ENCODE measurements around the gene TRAPPC4.
"Not testable (repeated sequence)": the region's sequence is repeated elsewhere in the genome, so short reads cannot be mapped to it uniquely, and the experiment has no call there.

The TRAPPC4 gene

DNA sequence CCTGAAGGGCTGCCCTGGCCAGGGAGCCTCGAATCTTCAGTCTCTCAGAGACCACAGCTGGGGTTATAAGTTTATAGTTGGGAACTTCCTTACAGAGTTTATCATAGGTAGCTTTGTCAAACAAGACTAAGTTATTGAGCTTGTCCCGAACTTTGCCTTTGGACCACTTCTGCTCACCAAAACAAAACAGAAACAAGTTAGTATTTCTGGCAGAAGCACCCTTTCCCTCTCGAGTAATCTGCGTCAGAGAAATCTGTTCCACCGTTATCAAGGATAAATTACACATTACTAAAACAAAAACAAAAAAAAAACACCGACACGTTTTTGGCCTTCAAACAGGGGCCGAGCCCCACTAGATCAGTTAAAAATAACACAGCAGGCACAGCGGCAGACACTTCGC, 1.2 kb upstream of the TRAPPC4 start:
- not testable (repeated sequence) for H3K27me3 ChIP-seq (ENCODE audit: control insufficient read depth, insufficient read depth, low read length); H3K4me1 ChIP-seq (ENCODE audit: control insufficient read depth, insufficient read depth, low read length)
- Histone ChIP-seq H3K36me3 (ENCODE audit: control insufficient read depth, insufficient read depth, low read length) (peaks cover 23% of the 10 kb centered on the region), H3K4me3 (ENCODE audit: low read length) (peak overlapping the region; percentile 68), H3K27ac (ENCODE audit: low read depth, low read length) (peak overlapping the region; percentile 84), H3K9ac (ENCODE audit: low read length) (peak overlapping the region; percentile 93)

GRCh38 chr11:119019996-119020395, 1.4 kb downstream of the TRAPPC4 start:
- no peaks in the 10 kb centered on the region for H3K27me3 ChIP-seq (ENCODE audit: control insufficient read depth, insufficient read depth, low read length)
- no peak overlapping the region for H3K27ac ChIP-seq (ENCODE audit: low read depth, low read length)
- peaks cover 8% of the 10 kb centered on the region for H3K4me1 ChIP-seq (ENCODE audit: control insufficient read depth, insufficient read depth, low read length)
- peaks cover 26% of the 10 kb centered on the region for H3K36me3 ChIP-seq (ENCODE audit: control insufficient read depth, insufficient read depth, low read length)
- H3K9ac ChIP-seq (ENCODE audit: low read length): no peak overlapping the region
- peak overlapping the region; percentile 17 for H3K4me3 ChIP-seq (ENCODE audit: low read length)

DNA sequence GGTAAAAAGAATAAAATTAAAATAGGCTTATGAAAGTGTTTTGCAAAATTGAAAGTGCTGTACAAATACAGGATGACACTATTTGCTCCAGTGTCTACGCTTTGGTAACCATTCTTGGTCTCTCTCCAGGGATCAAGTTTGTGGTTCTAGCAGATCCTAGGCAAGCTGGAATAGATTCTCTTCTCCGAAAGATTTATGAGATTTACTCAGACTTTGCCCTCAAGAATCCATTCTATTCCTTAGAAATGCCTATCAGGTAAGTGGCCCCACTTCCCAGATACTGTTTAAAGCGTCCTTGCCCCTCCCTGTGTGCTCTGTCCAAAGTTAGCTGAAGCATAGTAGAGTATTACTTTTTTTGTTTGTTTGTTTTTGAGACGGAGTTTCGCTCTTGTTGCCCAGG, 3.1 kb downstream of the TRAPPC4 start:
- H3K27ac ChIP-seq (ENCODE audit: low read depth, low read length): no peak overlapping the region
- peaks cover 8% of the 10 kb centered on the region for H3K4me1 ChIP-seq (ENCODE audit: control insufficient read depth, insufficient read depth, low read length)

GRCh38 chr11:119023741-119024140, 5.2 kb downstream of the TRAPPC4 start:
- no peak overlapping the region for H3K4me3 ChIP-seq (ENCODE audit: low read length)
- no peaks in the 10 kb centered on the region for H3K4me1 ChIP-seq (ENCODE audit: control insufficient read depth, insufficient read depth, low read length)
- no peak overlapping the region for H3K9ac ChIP-seq (ENCODE audit: low read length)
- no peak overlapping the region for H3K27ac ChIP-seq (ENCODE audit: low read depth, low read length)
- peaks cover 21% of the 10 kb centered on the region for H3K36me3 ChIP-seq (ENCODE audit: control insufficient read depth, insufficient read depth, low read length)
- H3K27me3 ChIP-seq (ENCODE audit: control insufficient read depth, insufficient read depth, low read length): no peaks in the 10 kb centered on the region

More for the DNA sequence above, 3.1 kb downstream of the TRAPPC4 start:
- peaks cover 17% of the 10 kb centered on the region for H3K36me3 ChIP-seq (ENCODE audit: control insufficient read depth, insufficient read depth, low read length)
- H3K27me3 ChIP-seq (ENCODE audit: control insufficient read depth, insufficient read depth, low read length): no peaks in the 10 kb centered on the region
- H3K9ac ChIP-seq (ENCODE audit: low read length): no peak overlapping the region
- H3K4me3 ChIP-seq (ENCODE audit: low read length): no peak overlapping the region

GRCh38 chr11:119024430-119025098, 6.0 kb downstream of the TRAPPC4 start:
- Histone ChIP-seq H3K27me3 (ENCODE audit: control insufficient read depth, insufficient read depth, low read length) (no peaks in the 10 kb centered on the region), H3K4me3 (ENCODE audit: low read length) (no peak overlapping the region), H3K9ac (ENCODE audit: low read length) (no peak overlapping the region), H3K4me1 (ENCODE audit: control insufficient read depth, insufficient read depth, low read length) (no peaks in the 10 kb centered on the region), H3K36me3 (ENCODE audit: control insufficient read depth, insufficient read depth, low read length) (peaks cover 21% of the 10 kb centered on the region), H3K27ac (ENCODE audit: low read depth, low read length) (no peak overlapping the region)

DNA sequence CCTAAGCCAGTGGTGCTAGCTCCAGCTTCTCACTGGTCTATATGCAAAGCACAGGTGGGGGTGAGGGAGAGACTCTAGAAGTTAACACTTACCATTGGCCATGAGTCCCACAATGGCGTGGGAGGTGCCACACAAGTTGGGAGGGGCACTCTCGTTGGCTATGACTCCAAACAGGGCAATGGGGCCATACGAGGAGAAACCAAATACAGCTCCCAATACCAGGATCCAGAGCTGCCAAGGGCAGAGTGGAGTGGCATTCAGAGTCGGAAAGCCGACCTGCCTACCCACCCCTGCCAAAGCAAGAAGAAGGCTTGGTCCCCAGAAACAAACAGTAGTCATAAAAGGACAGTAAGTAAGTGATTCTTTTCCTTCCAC, 6.5 kb downstream of the TRAPPC4 start:
- Histone ChIP-seq H3K27me3 (ENCODE audit: control insufficient read depth, insufficient read depth, low read length) (no peaks in the 10 kb centered on the region), H3K4me3 (ENCODE audit: low read length) (no peak overlapping the region), H3K4me1 (ENCODE audit: control insufficient read depth, insufficient read depth, low read length) (peaks cover 4% of the 10 kb centered on the region), H3K9ac (ENCODE audit: low read length) (no peak overlapping the region), H3K36me3 (ENCODE audit: control insufficient read depth, insufficient read depth, low read length) (peaks cover 21% of the 10 kb centered on the region), H3K27ac (ENCODE audit: low read depth, low read length) (no peak overlapping the region)

- H3K36me3 ChIP-seq (ENCODE audit: control insufficient read depth, insufficient read depth, low read length): peaks cover 21% of the 10 kb centered on the region
- H3K4me3 ChIP-seq (ENCODE audit: low read length): no peak overlapping the region
- H3K4me1 ChIP-seq (ENCODE audit: control insufficient read depth, insufficient read depth, low read length): peaks cover 4% of the 10 kb centered on the region
- H3K27ac ChIP-seq (ENCODE audit: low read depth, low read length): no peak overlapping the region
- H3K27me3 ChIP-seq (ENCODE audit: control insufficient read depth, insufficient read depth, low read length): no peaks in the 10 kb centered on the region
- H3K9ac ChIP-seq (ENCODE audit: low read length): no peak overlapping the region
These were observed 7.0 kb downstream of the TRAPPC4 start for GRCh38 chr11:119025541-119025940.

- Histone ChIP-seq H3K4me1 (ENCODE audit: control insufficient read depth, insufficient read depth, low read length) (peaks cover 4% of the 10 kb centered on the region), H3K9ac (ENCODE audit: low read length) (no peak overlapping the region), H3K36me3 (ENCODE audit: control insufficient read depth, insufficient read depth, low read length) (peaks cover 21% of the 10 kb centered on the region), H3K4me3 (ENCODE audit: low read length) (no peak overlapping the region), H3K27me3 (ENCODE audit: control insufficient read depth, insufficient read depth, low read length) (no peaks in the 10 kb centered on the region), H3K27ac (ENCODE audit: low read depth, low read length) (no peak overlapping the region)
These were observed 7.6 kb downstream of the TRAPPC4 start for GRCh38 chr11:119025978-119026766.

DNA sequence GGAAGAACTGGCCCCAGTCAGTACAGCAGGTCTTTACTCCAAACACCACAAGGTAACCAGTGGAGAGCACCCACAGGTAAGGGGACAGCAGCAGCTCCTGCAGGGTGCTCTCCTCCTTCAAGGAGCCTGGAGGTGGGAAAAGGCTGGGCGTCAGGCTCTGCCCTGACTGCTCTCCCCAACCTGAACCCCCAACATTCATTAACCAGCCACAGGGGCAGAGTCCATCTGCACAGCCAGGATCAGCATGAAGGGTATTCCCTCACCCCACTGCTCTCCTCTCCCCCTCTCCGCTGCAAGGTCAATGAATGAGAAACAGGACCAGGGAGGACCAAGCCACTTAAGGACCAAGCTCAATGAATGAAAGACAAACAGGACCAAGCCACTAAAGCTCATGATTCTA, 8.4 kb downstream of the TRAPPC4 start:
- Histone ChIP-seq H3K4me3 (ENCODE audit: low read length) (no peak overlapping the region), H3K36me3 (ENCODE audit: control insufficient read depth, insufficient read depth, low read length) (peaks cover 21% of the 10 kb centered on the region), H3K27me3 (ENCODE audit: control insufficient read depth, insufficient read depth, low read length) (no peaks in the 10 kb centered on the region), H3K4me1 (ENCODE audit: control insufficient read depth, insufficient read depth, low read length) (peaks cover 4% of the 10 kb centered on the region), H3K27ac (ENCODE audit: low read depth, low read length) (no peak overlapping the region), H3K9ac (ENCODE audit: low read length) (no peak overlapping the region)

GRCh38 chr11:119027561-119028345, 9.2 kb downstream of the TRAPPC4 start:
- no peak overlapping the region for H3K9ac ChIP-seq (ENCODE audit: low read length)
- H3K27me3 ChIP-seq (ENCODE audit: control insufficient read depth, insufficient read depth, low read length): no peaks in the 10 kb centered on the region
- H3K4me3 ChIP-seq (ENCODE audit: low read length): peak overlapping the region; percentile 20

GRCh38 chr11:119028346-119029068, 9.9 kb downstream of the TRAPPC4 start:
- Histone ChIP-seq H3K36me3 (ENCODE audit: control insufficient read depth, insufficient read depth, low read length) (peaks cover 17% of the 10 kb centered on the region), H3K9ac (ENCODE audit: low read length) (no peak overlapping the region), H3K4me1 (ENCODE audit: control insufficient read depth, insufficient read depth, low read length) (peaks cover 4% of the 10 kb centered on the region), H3K4me3 (ENCODE audit: low read length) (peak overlapping the region; percentile 96), H3K27me3 (ENCODE audit: control insufficient read depth, insufficient read depth, low read length) (no peaks in the 10 kb centered on the region), H3K27ac (ENCODE audit: low read depth, low read length) (no peak overlapping the region)

More at GRCh38 chr11:119027561-119028345, 9.2 kb downstream of the TRAPPC4 start:
- H3K36me3 ChIP-seq (ENCODE audit: control insufficient read depth, insufficient read depth, low read length): peaks cover 21% of the 10 kb centered on the region
- no peak overlapping the region for H3K27ac ChIP-seq (ENCODE audit: low read depth, low read length)
- H3K4me1 ChIP-seq (ENCODE audit: control insufficient read depth, insufficient read depth, low read length): peaks cover 4% of the 10 kb centered on the region

DNA sequence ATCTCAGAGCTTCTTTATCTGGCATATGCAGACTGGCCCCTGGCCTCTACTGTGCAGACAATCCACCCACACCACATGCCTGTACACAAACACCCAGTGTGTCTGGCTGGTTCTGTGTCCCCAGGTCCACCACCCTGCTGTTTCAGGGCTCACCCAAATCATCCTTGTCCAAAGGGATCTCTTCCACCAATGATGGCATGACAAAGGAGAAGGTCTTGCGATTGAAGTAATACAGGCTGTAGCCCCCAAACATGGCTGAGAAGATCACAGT, 10.4 kb downstream of the TRAPPC4 start:
- Histone ChIP-seq H3K4me1 (ENCODE audit: control insufficient read depth, insufficient read depth, low read length) (peaks cover 4% of the 10 kb centered on the region), H3K36me3 (ENCODE audit: control insufficient read depth, insufficient read depth, low read length) (peaks cover 14% of the 10 kb centered on the region), H3K4me3 (ENCODE audit: low read length) (peak overlapping the region; percentile 96), H3K27me3 (ENCODE audit: control insufficient read depth, insufficient read depth, low read length) (no peaks in the 10 kb centered on the region), H3K27ac (ENCODE audit: low read depth, low read length) (no peak overlapping the region), H3K9ac (ENCODE audit: low read length) (no peak overlapping the region)
